Naive B cell (primary cell): ENCODE data around the gene ESYT2. TPM values are rescaled to one million over a fixed set of nuclear protein-coding genes. Genes with fewer than 3 reads are reported as not detected.
"Not testable (repeated sequence)": the region's sequence is repeated elsewhere in the genome, so short reads cannot be mapped to it uniquely, and the experiment has no call there.

ENCODE experiments used
- ATAC-seq, 2 donors: fragments of 150-1000 bp; cut with Tn5 transposase; 2 replicates each; pipeline ENCODE4 v1.10.0; 2021; ENCODE audit warnings: low read depth in 2 of 2, mild to moderate bottlenecking in 2 of 2, moderate library complexity in 2 of 2
- DNase-seq: peaks from one replicate; pipeline ENCODE4 v3.0.0; 2022
- H3K27ac Mint-ChIP-seq, 6 donors: one replicate each; pipeline ENCODE4 v1.8.0; 2020 to 2022; ENCODE audit warnings: mild to moderate bottlenecking in 6 of 6, mixed read lengths in 6 of 6, moderate library complexity in 5 of 6, inconsistent platforms in 2 of 6
- H3K27me3 Mint-ChIP-seq, 3 donors: one replicate each; pipeline ENCODE4 v1.8.0; 2021 to 2022; ENCODE audit warnings: mixed read lengths in 3 of 3, mild to moderate bottlenecking in 1 of 3
- H3K36me3 Mint-ChIP-seq, 2 donors: one replicate each; pipeline ENCODE4 v1.8.0; 2020 to 2022; ENCODE audit warnings: mixed read lengths in 2 of 2, inconsistent platforms in 1 of 2, mild to moderate bottlenecking in 1 of 2
- H3K4me1 Mint-ChIP-seq, 3 donors: one replicate each; pipeline ENCODE4 v1.8.0; 2020 to 2022; ENCODE audit warnings: mixed read lengths in 3 of 3, inconsistent platforms in 1 of 3, mild to moderate bottlenecking in 1 of 3, moderate library complexity in 1 of 3
- H3K4me3 Mint-ChIP-seq, 8 donors: one replicate each; pipeline ENCODE4 v1.8.0; 2020 to 2022; ENCODE audit warnings: mild to moderate bottlenecking in 8 of 8, mixed read lengths in 8 of 8, moderate library complexity in 8 of 8, inconsistent platforms in 2 of 8
- H3K9me3 Mint-ChIP-seq, 7 donors: one replicate each; pipeline ENCODE4 v1.8.0; 2020 to 2022; ENCODE audit warnings: mixed read lengths in 7 of 7, mild to moderate bottlenecking in 5 of 7, inconsistent platforms in 2 of 7, moderate library complexity in 1 of 7
- polyA plus RNA-seq, 6 donors: library from polyadenylated mRNA; unstranded; fragments of 300-500 nt; fragmentation: Illumina TruSeq; gene quantifications; one replicate each; pipeline ENCODE4 v1.2.3, GENCODE V29; 2021; ENCODE audit warnings: low read depth in 6 of 6

ESYT2 gene
- polyA plus RNA-seq, result 10 to 100 TPM; 15.4 to 23.0 (median 16.8) TPM

GRCh38 chr7:158829342-158830210 is at the start of gene ESYT2:
Gene ESYT2, minus strand, starts transcription at chr7:158829509. Its CDS starts 91 bp downstream, at chr7:158829418.
- peak; percentile 77 to 81 for ATAC-seq
- Mint-ChIP-seq H3K27ac (peak within 1 kb of the TSS; percentile 89 to 99 (median 98)), H3K27me3 (peaks cover 0 to 8% (median 6%) of the 10 kb centered on the region in 3 donors), H3K9me3 (no peaks in the 10 kb centered on the region), H3K4me1 (peaks cover 17 to 30% (median 28%) of the 10 kb centered on the region in 3 donors), H3K4me3 (peak within 1 kb of the TSS; percentile 78 to 95 (median 90)), H3K36me3 (no peaks in the 10 kb centered on the region)
- peak; percentile 100 for DNase-seq

DNA sequence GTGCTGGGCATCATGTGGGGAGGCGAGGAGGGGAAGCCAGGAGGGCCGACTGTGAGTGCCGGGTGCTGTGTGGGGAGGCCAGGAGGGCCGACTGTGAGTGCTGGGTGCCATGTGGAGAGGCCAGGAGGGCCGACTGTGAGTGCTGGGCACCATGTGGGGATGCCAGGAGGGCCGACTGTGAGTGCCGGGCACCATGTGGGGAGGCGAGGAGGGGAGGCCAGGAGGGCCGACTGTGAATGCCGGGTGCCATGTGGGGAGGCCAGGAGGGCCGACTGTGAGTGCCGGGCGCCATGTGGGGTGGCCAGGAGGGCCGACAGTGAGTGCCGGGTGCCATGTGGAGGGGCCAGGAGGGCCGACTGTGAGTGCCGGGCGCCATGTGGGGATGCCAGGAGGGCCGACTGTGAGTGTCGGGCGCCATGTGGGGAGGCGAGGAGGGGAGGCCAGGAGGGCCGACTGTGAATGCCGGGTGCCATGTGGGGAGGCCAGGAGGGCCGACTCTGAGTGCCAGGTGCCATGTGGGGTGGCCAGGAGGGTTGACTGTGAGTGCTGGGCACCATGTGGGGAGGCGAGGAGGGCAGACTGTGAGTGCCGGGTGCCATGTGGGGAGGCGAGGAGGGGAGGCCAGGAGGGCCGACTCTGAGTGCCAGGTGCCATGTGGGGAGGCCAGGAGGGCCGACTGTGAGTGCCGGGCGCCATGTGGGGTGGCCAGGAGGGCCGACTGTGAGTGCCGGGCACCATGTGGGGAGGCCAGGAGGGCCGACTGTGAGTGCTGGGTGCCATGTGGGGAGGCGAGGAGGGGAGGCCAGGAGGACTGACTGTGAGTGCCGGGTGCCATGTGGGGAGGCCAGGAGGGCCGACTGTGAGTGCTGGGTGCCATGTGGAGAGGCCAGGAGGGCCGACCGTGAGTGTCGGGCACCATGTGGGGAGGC is 49.1 kb upstream of the ESYT2 start:
- DNase-seq, H3K27ac Mint-ChIP-seq, H3K4me1 Mint-ChIP-seq, ATAC-seq, H3K4me3 Mint-ChIP-seq, H3K9me3 Mint-ChIP-seq, H3K27me3 Mint-ChIP-seq: not testable (repeated sequence)
- peaks cover 16 to 34% of the 10 kb centered on the region in 2 donors for H3K36me3 Mint-ChIP-seq

DNA sequence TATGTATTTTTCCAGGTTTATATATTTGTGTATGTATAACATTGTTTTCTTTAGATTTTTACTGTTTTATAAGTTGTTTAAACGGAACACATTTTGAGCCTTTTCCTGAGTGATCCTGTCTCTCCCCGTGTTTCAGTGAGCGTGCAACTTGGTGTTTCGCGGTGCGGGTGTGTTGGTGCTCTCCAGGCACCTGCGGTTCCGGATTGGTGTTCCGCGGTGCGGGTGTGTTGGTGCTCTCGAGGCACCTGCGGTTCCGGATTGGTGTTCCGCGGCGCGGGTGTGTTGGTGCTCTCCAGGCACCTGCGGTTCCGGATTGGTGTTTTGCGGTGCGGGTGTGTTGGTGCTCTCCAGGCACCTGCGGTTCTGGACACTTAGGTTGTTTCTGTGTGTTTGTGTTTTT is 47.7 kb upstream of the ESYT2 start:
- H3K4me3 Mint-ChIP-seq, result no peak overlapping the region
- no peak overlapping the region for H3K27ac Mint-ChIP-seq
- no peaks in the 10 kb centered on the region for H3K27me3 Mint-ChIP-seq
- no peak for DNase-seq
- no peaks in the 10 kb centered on the region for H3K9me3 Mint-ChIP-seq
- H3K36me3 Mint-ChIP-seq, result peaks cover 17 to 34% of the 10 kb centered on the region in 2 donors
- peaks cover 0 to under 1% (median under 1%) of the 10 kb centered on the region in 3 donors for H3K4me1 Mint-ChIP-seq
- no peak for ATAC-seq

DNA sequence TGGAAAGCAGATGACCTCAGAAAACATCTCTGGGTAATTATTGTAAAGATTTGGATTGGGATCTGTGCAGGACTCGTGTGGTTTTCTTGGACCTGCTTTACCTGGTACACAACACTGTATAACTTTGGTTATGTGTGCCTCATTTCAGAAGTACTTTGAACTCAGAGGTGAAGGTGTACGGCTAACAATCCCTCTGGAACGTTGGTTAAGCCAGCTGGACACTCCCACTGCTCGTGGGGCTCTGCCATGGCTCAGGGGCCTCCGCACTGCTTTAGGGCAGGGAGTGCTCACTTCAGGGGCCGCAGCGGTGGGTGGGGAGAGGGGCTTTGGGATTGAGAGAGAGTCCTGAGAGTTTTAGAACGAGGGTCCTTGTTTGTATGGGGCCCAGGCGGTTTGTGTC is 40.6 kb upstream of the ESYT2 start:
- no peaks in the 10 kb centered on the region for H3K27me3 Mint-ChIP-seq
- H3K4me1 Mint-ChIP-seq, result peaks cover 17 to 26% (median 23%) of the 10 kb centered on the region in 3 donors
- no peak for DNase-seq
- no peak overlapping the region for H3K4me3 Mint-ChIP-seq
- H3K9me3 Mint-ChIP-seq, result no peaks in the 10 kb centered on the region
- H3K36me3 Mint-ChIP-seq, result peaks cover 9 to 14% of the 10 kb centered on the region in 2 donors
- ATAC-seq, result no peak
- peak overlapping the region in 1 of 6 donors; percentile 49 for H3K27ac Mint-ChIP-seq

DNA sequence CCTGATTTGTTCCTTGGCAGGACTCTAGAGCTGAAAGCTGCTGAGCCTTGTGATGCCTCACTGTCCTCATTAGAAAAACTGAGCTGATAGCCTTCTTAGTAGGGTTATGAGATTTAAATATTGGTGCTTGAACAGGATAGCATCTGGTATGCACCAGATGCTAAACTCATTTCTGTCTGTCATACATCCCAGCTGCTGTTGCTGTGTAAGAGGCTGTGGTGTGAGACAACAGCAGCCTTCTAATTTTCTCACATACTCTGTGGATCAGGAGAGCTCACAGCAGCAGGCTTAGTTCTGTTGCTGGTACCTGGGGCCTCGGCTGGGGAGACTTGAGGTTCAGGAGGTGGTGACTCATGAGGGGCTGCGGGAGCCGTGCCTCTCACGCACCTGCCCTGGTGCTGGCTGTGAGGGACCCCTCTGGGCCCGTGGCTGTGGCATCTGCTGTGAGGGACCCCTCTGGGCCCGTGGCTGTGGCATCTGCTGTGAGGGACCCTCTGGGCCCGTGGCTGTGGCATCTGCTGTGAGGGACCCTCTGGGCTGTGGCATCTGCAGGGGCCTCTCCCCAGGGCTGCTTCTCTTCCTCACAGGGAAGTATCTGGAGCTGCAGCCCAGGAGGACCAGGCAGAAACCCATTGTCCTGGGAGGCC is 39.6 kb upstream of the ESYT2 start:
- H3K4me3 Mint-ChIP-seq, result no peak overlapping the region
- DNase-seq (no peak), ATAC-seq (no peak)
- H3K27me3 Mint-ChIP-seq, result no peaks in the 10 kb centered on the region
- peaks cover 24 to 36% (median 33%) of the 10 kb centered on the region in 3 donors for H3K4me1 Mint-ChIP-seq
- H3K36me3 Mint-ChIP-seq, result peaks cover 5 to 14% of the 10 kb centered on the region in 2 donors
- no peaks in the 10 kb centered on the region for H3K9me3 Mint-ChIP-seq
- H3K27ac Mint-ChIP-seq, result no peak overlapping the region

DNA sequence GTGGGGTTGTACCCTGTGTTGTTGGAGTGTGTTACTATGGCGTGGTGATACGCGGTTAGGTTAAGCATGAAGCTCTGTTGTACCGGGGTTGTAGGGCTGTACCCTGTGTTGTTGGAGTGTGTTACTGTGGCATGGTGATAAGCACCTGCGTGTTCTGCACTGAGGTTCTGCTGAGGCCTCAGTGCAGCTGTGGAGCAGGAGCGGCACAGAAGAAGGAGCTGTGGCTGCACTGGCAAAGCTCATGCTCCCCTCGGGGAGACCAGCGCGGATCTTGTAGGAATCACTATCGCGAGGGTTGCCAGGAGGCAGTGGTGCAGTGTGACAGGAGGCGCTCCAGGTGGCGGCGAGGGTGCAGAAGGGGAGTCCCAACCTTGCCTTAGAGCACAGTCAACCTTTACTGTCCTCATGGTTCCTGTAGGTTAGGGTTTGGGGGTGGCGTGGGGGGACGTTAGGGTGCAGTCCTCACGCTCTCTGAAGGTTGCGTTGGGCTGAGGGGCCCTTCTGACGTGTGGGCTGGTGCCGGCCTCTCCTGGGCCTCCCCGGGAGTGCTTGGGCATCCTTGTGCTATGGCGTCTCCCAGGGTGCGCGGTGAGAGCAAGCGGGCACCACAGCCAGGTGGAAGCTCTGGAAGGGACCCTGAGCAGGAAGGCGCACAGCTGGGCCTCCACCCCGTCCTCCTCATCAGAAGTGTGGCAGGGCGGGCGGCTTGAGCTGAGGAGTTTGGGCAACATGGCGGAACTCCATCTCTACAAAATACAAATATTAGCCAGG is 38.1 kb upstream of the ESYT2 start:
- no peaks in the 10 kb centered on the region for H3K27me3 Mint-ChIP-seq
- H3K36me3 Mint-ChIP-seq, result peaks cover 5 to 14% of the 10 kb centered on the region in 2 donors
- no peak for DNase-seq
- H3K4me3 Mint-ChIP-seq, result peak overlapping the region in 1 of 8 donors; percentile 4
- no peaks in the 10 kb centered on the region for H3K9me3 Mint-ChIP-seq
- peaks cover 29 to 45% (median 43%) of the 10 kb centered on the region in 3 donors for H3K4me1 Mint-ChIP-seq
- H3K27ac Mint-ChIP-seq, result peak overlapping the region in 1 of 6 donors; percentile 60
- no peak for ATAC-seq

GRCh38 chr7:158865977-158866376 is 36.7 kb upstream of the ESYT2 start:
- Mint-ChIP-seq H3K4me1 (peaks cover 20 to 39% (median 34%) of the 10 kb centered on the region in 3 donors), H3K27ac (peak overlapping the region in 1 of 6 donors; percentile 40), H3K4me3 (peak overlapping the region in 2 of 8 donors; percentile 47 to 90), H3K27me3 (no peaks in the 10 kb centered on the region), H3K36me3 (peaks cover under 1 to 3% of the 10 kb centered on the region in 2 donors), H3K9me3 (no peaks in the 10 kb centered on the region)
- ATAC-seq (no peak), DNase-seq (no peak)

- ATAC-seq, result no peak
- Mint-ChIP-seq H3K4me3 (peak overlapping the region in 6 of 8 donors; percentile 9 to 90 (median 55)), H3K4me1 (peaks cover 20 to 36% (median 33%) of the 10 kb centered on the region in 3 donors), H3K36me3 (no peaks in the 10 kb centered on the region), H3K27me3 (no peaks in the 10 kb centered on the region), H3K9me3 (no peaks in the 10 kb centered on the region), H3K27ac (peak overlapping the region in 3 of 6 donors; percentile 34 to 58 (median 40))
- no peak for DNase-seq
Measured at GRCh38 chr7:158865462-158865922, 36.2 kb upstream of the ESYT2 start.

GRCh38 chr7:158864833-158865232 is 35.5 kb upstream of the ESYT2 start:
- no peaks in the 10 kb centered on the region for H3K27me3 Mint-ChIP-seq
- peak overlapping the region in 4 of 6 donors; percentile 49 to 98 (median 88) for H3K27ac Mint-ChIP-seq
- no peaks in the 10 kb centered on the region for H3K36me3 Mint-ChIP-seq
- no peaks in the 10 kb centered on the region for H3K9me3 Mint-ChIP-seq
- H3K4me3 Mint-ChIP-seq, result peak overlapping the region; percentile 67 to 96 (median 80)
- no peak for DNase-seq
- no peak for ATAC-seq
- H3K4me1 Mint-ChIP-seq, result peaks cover 20 to 36% (median 33%) of the 10 kb centered on the region in 3 donors

DNA sequence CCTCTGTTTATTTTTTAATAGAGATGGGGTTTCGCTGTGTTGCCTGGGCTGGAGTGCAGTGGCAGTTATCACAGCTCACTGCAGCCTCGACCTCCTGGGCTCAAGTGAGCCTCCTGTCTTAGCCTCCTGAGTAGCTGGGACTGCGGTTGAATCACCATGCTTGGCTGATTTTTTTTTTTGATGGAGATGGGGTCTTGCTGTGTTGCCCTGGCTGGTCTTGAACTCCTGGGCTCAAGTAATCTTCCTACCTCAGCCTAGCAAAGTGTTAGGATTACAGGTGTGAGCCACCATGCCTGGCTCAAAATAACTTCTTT is 35.2 kb upstream of the ESYT2 start:
- no peaks in the 10 kb centered on the region for H3K9me3 Mint-ChIP-seq
- peak overlapping the region; percentile 77 to 96 (median 92) for H3K4me3 Mint-ChIP-seq
- H3K27ac Mint-ChIP-seq, result peak overlapping the region in 5 of 6 donors; percentile 82 to 98 (median 93)
- ATAC-seq (no peak), DNase-seq (no peak)
- no peaks in the 10 kb centered on the region for H3K27me3 Mint-ChIP-seq
- no peaks in the 10 kb centered on the region for H3K36me3 Mint-ChIP-seq
- H3K4me1 Mint-ChIP-seq, result peaks cover 20 to 36% (median 33%) of the 10 kb centered on the region in 3 donors

- no peaks in the 10 kb centered on the region for H3K27me3 Mint-ChIP-seq
- peaks cover 22 to 41% (median 36%) of the 10 kb centered on the region in 3 donors for H3K4me1 Mint-ChIP-seq
- peak; percentile 25 for DNase-seq
- H3K4me3 Mint-ChIP-seq, result peak overlapping the region; percentile 77 to 96 (median 92)
- peak overlapping the region; percentile 54 to 98 (median 94) for H3K27ac Mint-ChIP-seq
- no peaks in the 10 kb centered on the region for H3K9me3 Mint-ChIP-seq
- ATAC-seq, result peak; percentile 59 to 75
- H3K36me3 Mint-ChIP-seq, result no peaks in the 10 kb centered on the region
Measured at GRCh38 chr7:158863611-158864506, 34.5 kb upstream of the ESYT2 start.
